Ammon's horn (tissue), 1 donor: ENCODE data around the gene NFKB1.
"Not testable (repeated sequence)": the region's sequence is repeated elsewhere in the genome, so short reads cannot be mapped to it uniquely, and the experiment has no call there.

Experiments
- DNase-seq: peaks from one replicate; pipeline ENCODE4 v3.0.0-alpha.2; 2016; ENCODE audit warnings: low spot score

NFKB1 gene

GRCh38 chr4:102567427-102567826, 66.3 kb downstream of the NFKB1 start:
- DNase-seq = no peak

- DNase-seq = no peak
Measured at GRCh38 chr4:102569200-102569599, 68.0 kb downstream of the NFKB1 start.

GRCh38 chr4:102570211-102570610, 69.1 kb downstream of the NFKB1 start:
- not testable (repeated sequence) for DNase-seq

GRCh38 chr4:102572452-102572851, 71.3 kb downstream of the NFKB1 start:
- no peak for DNase-seq

- DNase-seq = peak; percentile 12
Measured at GRCh38 chr4:102574317-102574716, 73.2 kb downstream of the NFKB1 start.

GRCh38 chr4:102575369-102576129, 74.4 kb downstream of the NFKB1 start:
- DNase-seq = no peak

- no peak for DNase-seq
Measured at GRCh38 chr4:102578270-102578669, 77.1 kb downstream of the NFKB1 start.

- peak; percentile 15 for DNase-seq
Measured at GRCh38 chr4:102578819-102579218, 77.7 kb downstream of the NFKB1 start.

GRCh38 chr4:102579794-102580462, 78.8 kb downstream of the NFKB1 start:
- no peak for DNase-seq

- no peak for DNase-seq
Measured at GRCh38 chr4:102580463-102580842, 79.3 kb downstream of the NFKB1 start.

- DNase-seq = no peak
Measured at GRCh38 chr4:102584091-102584490, 82.9 kb downstream of the NFKB1 start.

GRCh38 chr4:102585329-102585728, 84.2 kb downstream of the NFKB1 start:
- DNase-seq = no peak

GRCh38 chr4:102586002-102586643, 85.0 kb downstream of the NFKB1 start:
- DNase-seq = no peak

GRCh38 chr4:102586644-102587021, 85.5 kb downstream of the NFKB1 start:
- no peak for DNase-seq

GRCh38 chr4:102589743-102590142, 88.6 kb downstream of the NFKB1 start:
- DNase-seq = no peak

GRCh38 chr4:102592256-102592655, 91.1 kb downstream of the NFKB1 start:
- DNase-seq = no peak

- peak; percentile 18 for DNase-seq
Measured at GRCh38 chr4:102593147-102593546, 92.0 kb downstream of the NFKB1 start.

GRCh38 chr4:102594000-102594399, 92.8 kb downstream of the NFKB1 start:
- no peak for DNase-seq

GRCh38 chr4:102596532-102596931, 95.4 kb downstream of the NFKB1 start:
- DNase-seq = no peak

- no peak for DNase-seq
Measured at GRCh38 chr4:102598086-102598761, 97.1 kb downstream of the NFKB1 start.

GRCh38 chr4:102598762-102599374, 97.7 kb downstream of the NFKB1 start:
- DNase-seq = no peak

GRCh38 chr4:102599455-102599854, 98.3 kb downstream of the NFKB1 start:
- DNase-seq = no peak
